ENCODE data around the gene PDZRN3.

DNA sequence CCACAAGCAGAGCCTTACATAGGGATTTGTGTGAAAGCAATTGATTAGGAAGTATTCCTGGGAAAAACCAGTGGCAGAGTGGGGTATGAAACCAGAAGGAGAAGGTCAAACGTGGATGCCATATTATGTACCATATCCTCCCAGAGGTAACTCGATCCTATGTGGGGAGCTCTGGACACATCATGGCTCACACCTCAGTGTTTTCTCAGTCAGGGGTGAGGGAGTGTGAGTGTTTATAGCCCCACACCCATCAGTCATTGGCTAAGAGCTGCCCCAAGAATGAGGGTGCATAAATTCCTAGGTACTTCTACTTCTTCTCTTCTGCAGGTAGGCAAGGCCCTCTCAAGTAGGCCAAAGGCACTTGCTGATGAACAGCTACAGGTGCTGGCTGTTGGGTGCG is 28.2 kb upstream of the PDZRN3 start:
- TF ChIP-seq POLR2A (IDR thresholded peaks at IDR 0.05) (no peak), EP300 (IDR thresholded peaks at IDR 0.05) (no peak), POLR2AphosphoS5 (IDR thresholded peaks at IDR 0.05) (no peak)
- TF ChIP-seq, protein P1, sequence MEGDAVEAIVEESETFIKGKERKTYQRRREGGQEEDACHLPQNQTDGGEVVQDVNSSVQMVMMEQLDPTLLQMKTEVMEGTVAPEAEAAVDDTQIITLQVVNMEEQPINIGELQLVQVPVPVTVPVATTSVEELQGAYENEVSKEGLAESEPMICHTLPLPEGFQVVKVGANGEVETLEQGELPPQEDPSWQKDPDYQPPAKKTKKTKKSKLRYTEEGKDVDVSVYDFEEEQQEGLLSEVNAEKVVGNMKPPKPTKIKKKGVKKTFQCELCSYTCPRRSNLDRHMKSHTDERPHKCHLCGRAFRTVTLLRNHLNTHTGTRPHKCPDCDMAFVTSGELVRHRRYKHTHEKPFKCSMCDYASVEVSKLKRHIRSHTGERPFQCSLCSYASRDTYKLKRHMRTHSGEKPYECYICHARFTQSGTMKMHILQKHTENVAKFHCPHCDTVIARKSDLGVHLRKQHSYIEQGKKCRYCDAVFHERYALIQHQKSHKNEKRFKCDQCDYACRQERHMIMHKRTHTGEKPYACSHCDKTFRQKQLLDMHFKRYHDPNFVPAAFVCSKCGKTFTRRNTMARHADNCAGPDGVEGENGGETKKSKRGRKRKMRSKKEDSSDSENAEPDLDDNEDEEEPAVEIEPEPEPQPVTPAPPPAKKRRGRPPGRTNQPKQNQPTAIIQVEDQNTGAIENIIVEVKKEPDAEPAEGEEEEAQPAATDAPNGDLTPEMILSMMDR (IDR thresholded peaks at IDR 0.05) = no peak
